HepG2 (cell line): Measurements from ENCODE around the gene DNAJC28. TPM values are rescaled to one million over a fixed set of nuclear protein-coding genes. Genes with fewer than 3 reads are reported as not detected.

Source experiments
- ATF7 ChIP-seq, 2 experiments: fragments of 450-650 bp in 1 of 2; sonication (generic) in 1 of 2; formaldehyde crosslinking in 1 of 2; IDR thresholded peaks; 2 replicates each; pipeline versions ENCODE4 v1.4.0 to v1.6.1; 2016 to 2020; ENCODE audit warnings: antibody characterized with exemption in 1 of 2, mild to moderate bottlenecking in 1 of 2, missing genetic modification reagents in 1 of 2
- CC2D1A ChIP-seq: sonication (generic); formaldehyde crosslinking; IDR thresholded peaks from 2 replicates; pipeline ENCODE4 v1.8.1; 2023; ENCODE audit warnings: mild to moderate bottlenecking, missing genetic modification reagents
- CHCHD3 ChIP-seq: sonication (generic); formaldehyde crosslinking; IDR thresholded peaks from 2 replicates; pipeline ENCODE4 v1.8.0; 2022; ENCODE audit warnings: mild to moderate bottlenecking, missing genetic modification reagents, moderate library complexity
- EZH2 ChIP-seq: conservative IDR thresholded peaks from 2 replicates; pipeline ENCODE4 v1.6.1; 2012; ENCODE audit warnings: mild to moderate bottlenecking, low read depth, low read length, moderate library complexity
- HOXA5 ChIP-seq: sonication (generic); formaldehyde crosslinking; IDR thresholded peaks from 2 replicates; pipeline ENCODE4 v1.4.0; 2020; ENCODE audit warnings: missing genetic modification reagents
- MATR3 ChIP-seq: sonication (generic); formaldehyde crosslinking; IDR thresholded peaks from 2 replicates; pipeline ENCODE4 v1.4.0; 2020; ENCODE audit warnings: missing genetic modification reagents
- NFYC ChIP-seq: IDR thresholded peaks from 2 replicates; pipeline ENCODE4 v1.6.1; 2016; ENCODE audit warnings: missing genetic modification reagents, missing compliant biosample characterization
- PAWR ChIP-seq: sonication (generic); formaldehyde crosslinking; IDR thresholded peaks from 2 replicates; pipeline ENCODE4 v1.4.0; 2020; ENCODE audit warnings: missing genetic modification reagents, mild to moderate bottlenecking, borderline replicate concordance
- REXO4 ChIP-seq: sonication (generic); formaldehyde crosslinking; IDR thresholded peaks from 2 replicates; pipeline ENCODE4 v1.8.0; 2022; ENCODE audit warnings: missing genetic modification reagents, mild to moderate bottlenecking, borderline replicate concordance
- SRSF4 ChIP-seq: fragments of 200-400 bp; formaldehyde crosslinking; IDR thresholded peaks from one replicate; pipeline ENCODE4 v1.6.1; 2018; ENCODE audit warnings: mild to moderate bottlenecking, low read depth, low read length, moderate library complexity; ENCODE audit not compliant: poor library complexity, severe bottlenecking
- ZFP36L1 ChIP-seq: sonication (generic); formaldehyde crosslinking; IDR thresholded peaks from 2 replicates; pipeline ENCODE4 v1.8.0; 2022; ENCODE audit warnings: mild to moderate bottlenecking, missing genetic modification reagents, moderate library complexity
- ZNF350 ChIP-seq: sonication (generic); formaldehyde crosslinking; IDR thresholded peaks from 2 replicates; pipeline ENCODE4 v1.4.0; 2020; ENCODE audit warnings: mild to moderate bottlenecking, low read depth, missing genetic modification reagents, borderline replicate concordance
- ZNF563 ChIP-seq: sonication (generic); formaldehyde crosslinking; IDR thresholded peaks from 2 replicates; pipeline ENCODE4 v1.8.0; 2022; ENCODE audit warnings: mild to moderate bottlenecking, moderate library complexity, missing genetic modification reagents
- ZSCAN12 ChIP-seq: sonication (generic); formaldehyde crosslinking; IDR thresholded peaks from 2 replicates; pipeline ENCODE4 v1.9.0; 2021; ENCODE audit warnings: mild to moderate bottlenecking, missing genetic modification reagents
- ZSCAN30 ChIP-seq: sonication (generic); formaldehyde crosslinking; IDR thresholded peaks from 2 replicates; pipeline ENCODE4 v1.5.0; 2020; ENCODE audit warnings: mild to moderate bottlenecking, missing genetic modification reagents
- polyA plus RNA-seq, 8 experiments: library from polyadenylated mRNA; depleted of rRNA in 3 of 8; stranded (reverse) in 7 of 8; unstranded in 1 of 8; fragments of >200 nt; fragmentation: Illumina TruSeq in 4 of 8; extraction: Trizol in 4 of 8; gene quantifications; 2 replicates each; pipeline versions ENCODE4 v1.2.1 to v1.2.3, GENCODE V29; 2011 to 2016; ENCODE audit warnings: low read depth in 4 of 8, missing spikeins in 1 of 8, mixed read lengths in 1 of 8; ENCODE audit not compliant: insufficient read depth in 1 of 8
- total RNA-seq, 5 experiments: library from RNA; depleted of rRNA; stranded (reverse); fragments of >200 nt; fragmentation: Illumina TruSeq; extraction: Trizol; gene quantifications; 2 replicates each; pipeline ENCODE4 v1.2.3, GENCODE V29; 2016; ENCODE audit warnings: low read depth in 1 of 5
- TF ChIP-seq, protein P1 (sequence below): sonication (generic); formaldehyde crosslinking; IDR thresholded peaks from 2 replicates; pipeline ENCODE4 v1.8.0; 2023; ENCODE audit warnings: mild to moderate bottlenecking, missing genetic modification reagents
- TF ChIP-seq, protein P2 (sequence below): sonication (generic); formaldehyde crosslinking; IDR thresholded peaks from 2 replicates; pipeline ENCODE4 v1.4.0; 2020; ENCODE audit warnings: missing genetic modification reagents, borderline replicate concordance
- TF ChIP-seq, protein P3 (sequence below): sonication (generic); IDR thresholded peaks from 2 replicates; pipeline ENCODE4 v1.6.1; 2016; ENCODE audit warnings: low read depth, borderline replicate concordance
- TF ChIP-seq, protein P4 (sequence below): sonication (generic); formaldehyde crosslinking; IDR thresholded peaks from 2 replicates; pipeline ENCODE4 v1.8.0; 2022; ENCODE audit warnings: mild to moderate bottlenecking, missing genetic modification reagents, moderate library complexity

DNAJC28 gene
- total and polyA plus RNA-seq, 2 of the 13 experiments (the other 11 are each of a cell fraction or from before 2014, with no cell fraction given), result 1.5 to 3.3 TPM

DNA sequence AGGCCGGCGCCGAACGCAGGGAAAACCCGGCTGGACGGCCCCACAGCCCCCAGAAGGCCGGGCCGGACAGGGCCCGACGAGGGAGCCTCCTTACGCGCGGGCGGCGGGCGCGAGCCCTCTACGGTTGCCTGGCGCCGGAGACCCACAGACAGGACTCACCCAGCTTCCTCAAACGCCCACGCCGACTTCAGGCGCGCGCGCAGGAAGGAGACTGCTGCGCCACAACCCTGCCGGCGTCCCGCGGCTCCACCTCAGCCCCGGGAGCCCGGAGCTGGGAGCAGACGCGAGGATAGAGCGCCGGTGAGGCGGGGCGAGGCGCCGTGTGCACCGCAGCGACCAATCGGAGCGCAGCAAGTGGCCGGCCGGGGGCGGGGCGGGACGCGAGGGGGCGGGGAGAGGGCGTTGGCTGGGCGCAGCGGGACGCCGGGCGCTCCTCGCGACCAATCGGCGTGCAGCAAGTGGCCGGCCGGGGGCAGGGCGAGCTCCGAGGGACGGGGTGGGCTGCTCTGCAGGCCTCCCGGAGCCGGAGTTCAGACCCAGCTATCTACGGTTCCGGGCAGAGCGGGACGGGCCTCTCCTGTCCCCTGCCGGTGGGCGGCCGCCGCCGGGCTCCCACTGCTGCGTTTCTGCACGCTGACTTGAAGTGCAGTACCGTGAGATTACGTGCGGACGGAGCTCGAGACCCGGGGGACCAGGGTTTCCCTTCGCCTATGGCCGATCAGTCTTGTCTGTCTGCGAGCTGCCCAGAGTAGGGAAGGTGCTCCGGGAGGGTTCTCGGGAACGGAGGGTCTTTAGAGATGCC is 11.6 kb downstream of the DNAJC28 start, which contains the start of gene TMEM50B (continued):
- TF ChIP-seq, protein P1, sequence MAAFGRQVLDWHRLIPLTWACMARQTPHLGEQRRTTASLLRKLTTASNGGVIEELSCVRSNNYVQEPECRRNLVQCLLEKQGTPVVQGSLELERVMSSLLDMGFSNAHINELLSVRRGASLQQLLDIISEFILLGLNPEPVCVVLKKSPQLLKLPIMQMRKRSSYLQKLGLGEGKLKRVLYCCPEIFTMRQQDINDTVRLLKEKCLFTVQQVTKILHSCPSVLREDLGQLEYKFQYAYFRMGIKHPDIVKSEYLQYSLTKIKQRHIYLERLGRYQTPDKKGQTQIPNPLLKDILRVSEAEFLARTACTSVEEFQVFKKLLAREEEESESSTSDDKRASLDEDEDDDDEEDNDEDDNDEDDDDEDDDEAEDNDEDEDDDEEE (CRISPR knock-in tag), result no peak
- no peak for TF ChIP-seq ATF7 (IDR thresholded peaks at IDR 0.05)
- no peak for TF ChIP-seq ATF7 (CRISPR knock-in tag; IDR thresholded peaks at IDR 0.05)
- peak; percentile 75 for TF ChIP-seq NFYC (CRISPR knock-in tag)
- TF ChIP-seq PAWR (CRISPR knock-in tag), result no peak
- peak; percentile 77; the same call in 1 of the 2 replicates for TF ChIP-seq ZSCAN12
- TF ChIP-seq ZNF563 (CRISPR knock-in tag), result 0 out of 2 replicates have a peak, but pooled peaks have one; percentile 50
- TF ChIP-seq CC2D1A (CRISPR knock-in tag), result no peak
- TF ChIP-seq, protein P2, sequence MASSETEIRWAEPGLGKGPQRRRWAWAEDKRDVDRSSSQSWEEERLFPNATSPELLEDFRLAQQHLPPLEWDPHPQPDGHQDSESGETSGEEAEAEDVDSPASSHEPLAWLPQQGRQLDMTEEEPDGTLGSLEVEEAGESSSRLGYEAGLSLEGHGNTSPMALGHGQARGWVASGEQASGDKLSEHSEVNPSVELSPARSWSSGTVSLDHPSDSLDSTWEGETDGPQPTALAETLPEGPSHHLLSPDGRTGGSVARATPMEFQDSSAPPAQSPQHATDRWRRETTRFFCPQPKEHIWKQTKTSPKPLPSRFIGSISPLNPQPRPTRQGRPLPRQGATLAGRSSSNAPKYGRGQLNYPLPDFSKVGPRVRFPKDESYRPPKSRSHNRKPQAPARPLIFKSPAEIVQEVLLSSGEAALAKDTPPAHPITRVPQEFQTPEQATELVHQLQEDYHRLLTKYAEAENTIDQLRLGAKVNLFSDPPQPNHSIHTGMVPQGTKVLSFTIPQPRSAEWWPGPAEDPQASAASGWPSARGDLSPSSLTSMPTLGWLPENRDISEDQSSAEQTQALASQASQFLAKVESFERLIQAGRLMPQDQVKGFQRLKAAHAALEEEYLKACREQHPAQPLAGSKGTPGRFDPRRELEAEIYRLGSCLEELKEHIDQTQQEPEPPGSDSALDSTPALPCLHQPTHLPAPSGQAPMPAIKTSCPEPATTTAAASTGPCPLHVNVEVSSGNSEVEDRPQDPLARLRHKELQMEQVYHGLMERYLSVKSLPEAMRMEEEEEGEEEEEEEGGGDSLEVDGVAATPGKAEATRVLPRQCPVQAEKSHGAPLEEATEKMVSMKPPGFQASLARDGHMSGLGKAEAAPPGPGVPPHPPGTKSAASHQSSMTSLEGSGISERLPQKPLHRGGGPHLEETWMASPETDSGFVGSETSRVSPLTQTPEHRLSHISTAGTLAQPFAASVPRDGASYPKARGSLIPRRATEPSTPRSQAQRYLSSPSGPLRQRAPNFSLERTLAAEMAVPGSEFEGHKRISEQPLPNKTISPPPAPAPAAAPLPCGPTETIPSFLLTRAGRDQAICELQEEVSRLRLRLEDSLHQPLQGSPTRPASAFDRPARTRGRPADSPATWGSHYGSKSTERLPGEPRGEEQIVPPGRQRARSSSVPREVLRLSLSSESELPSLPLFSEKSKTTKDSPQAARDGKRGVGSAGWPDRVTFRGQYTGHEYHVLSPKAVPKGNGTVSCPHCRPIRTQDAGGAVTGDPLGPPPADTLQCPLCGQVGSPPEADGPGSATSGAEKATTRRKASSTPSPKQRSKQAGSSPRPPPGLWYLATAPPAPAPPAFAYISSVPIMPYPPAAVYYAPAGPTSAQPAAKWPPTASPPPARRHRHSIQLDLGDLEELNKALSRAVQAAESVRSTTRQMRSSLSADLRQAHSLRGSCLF (CRISPR knock-in tag), result no peak
- TF ChIP-seq ZFP36L1 (CRISPR knock-in tag), result peak; percentile 84; the same call in 1 of the 2 replicates
- TF ChIP-seq CHCHD3, result peak; percentile 25; the same call in 1 of the 2 replicates
- TF ChIP-seq ZNF350 (CRISPR knock-in tag), result 0 out of 2 replicates have a peak, but pooled peaks have one; percentile 30
- TF ChIP-seq MATR3 (CRISPR knock-in tag), result 0 out of 2 replicates have a peak, but pooled peaks have one; percentile 72
- TF ChIP-seq, protein P3, sequence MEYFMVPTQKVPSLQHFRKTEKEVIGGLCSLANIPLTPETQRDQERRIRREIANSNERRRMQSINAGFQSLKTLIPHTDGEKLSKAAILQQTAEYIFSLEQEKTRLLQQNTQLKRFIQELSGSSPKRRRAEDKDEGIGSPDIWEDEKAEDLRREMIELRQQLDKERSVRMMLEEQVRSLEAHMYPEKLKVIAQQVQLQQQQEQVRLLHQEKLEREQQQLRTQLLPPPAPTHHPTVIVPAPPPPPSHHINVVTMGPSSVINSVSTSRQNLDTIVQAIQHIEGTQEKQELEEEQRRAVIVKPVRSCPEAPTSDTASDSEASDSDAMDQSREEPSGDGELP, result no peak
- peak; percentile 67; the same call in 1 of the 2 replicates for TF ChIP-seq HOXA5 (CRISPR knock-in tag)
- TF ChIP-seq SRSF4, result no peak
- TF ChIP-seq, protein P4, sequence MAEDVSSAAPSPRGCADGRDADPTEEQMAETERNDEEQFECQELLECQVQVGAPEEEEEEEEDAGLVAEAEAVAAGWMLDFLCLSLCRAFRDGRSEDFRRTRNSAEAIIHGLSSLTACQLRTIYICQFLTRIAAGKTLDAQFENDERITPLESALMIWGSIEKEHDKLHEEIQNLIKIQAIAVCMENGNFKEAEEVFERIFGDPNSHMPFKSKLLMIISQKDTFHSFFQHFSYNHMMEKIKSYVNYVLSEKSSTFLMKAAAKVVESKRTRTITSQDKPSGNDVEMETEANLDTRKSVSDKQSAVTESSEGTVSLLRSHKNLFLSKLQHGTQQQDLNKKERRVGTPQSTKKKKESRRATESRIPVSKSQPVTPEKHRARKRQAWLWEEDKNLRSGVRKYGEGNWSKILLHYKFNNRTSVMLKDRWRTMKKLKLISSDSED (CRISPR knock-in tag), result no peak
- TF ChIP-seq ZSCAN30 (CRISPR knock-in tag), result peak; percentile 72; the same call in 1 of the 2 replicates
- no peak for TF ChIP-seq REXO4 (CRISPR knock-in tag)
- TF ChIP-seq EZH2, result no peak
